NT2/D1 (cell line): Measurements from ENCODE around the gene PKN2.

ENCODE experiments used
- SUZ12 ChIP-seq: IDR thresholded peaks from 2 replicates; pipeline ENCODE4 v1.6.1; 2011; ENCODE audit not compliant: insufficient read length, insufficient read depth; ENCODE audit errors: extremely low read depth
- YY1 ChIP-seq: IDR thresholded peaks from 2 replicates; pipeline ENCODE4 v1.6.1; 2011; ENCODE audit not compliant: insufficient read length, insufficient read depth
- ZNF274 ChIP-seq: IDR thresholded peaks from 2 replicates; pipeline ENCODE4 v1.6.1; 2011; ENCODE audit warnings: mild to moderate bottlenecking, low read depth, low read length

DNA sequence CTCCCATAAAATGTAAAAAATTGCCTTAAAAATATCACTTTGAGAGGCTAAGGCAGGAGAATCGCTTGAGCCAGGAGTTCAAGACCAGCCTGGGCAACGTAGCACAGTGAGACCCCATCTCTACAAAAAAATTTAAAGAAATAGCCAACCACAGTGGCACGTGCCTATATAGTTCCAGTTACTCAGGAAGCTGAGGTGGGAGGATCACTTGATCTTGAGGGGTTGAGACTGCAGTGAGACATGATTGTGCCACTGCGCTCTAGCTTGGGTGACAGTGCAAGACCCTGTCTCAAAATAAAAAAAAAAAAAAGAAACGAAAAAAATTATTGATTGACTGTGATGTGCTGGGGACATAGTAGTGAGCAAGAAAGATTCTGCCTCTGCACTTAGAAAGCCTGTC, 38.4 kb downstream of the PKN2 start:
- TF ChIP-seq YY1 (no peak), SUZ12 (no peak), ZNF274 (no peak)
